ENCODE results near the gene SYNPR.

GRCh38 chr3:63563572-63563971 lies 285.5 kb downstream of the SYNPR start:
- TF ChIP-seq POLR2A (IDR thresholded peaks at IDR 0.05) (no peak), CTCF (IDR thresholded peaks at IDR 0.05) (no peak)
